Amygdala (tissue), 56 donors: ENCODE data around the gene MDFI.

Experiments used
- DNase-seq, 56 donors: peaks; one replicate each; lab custom pipeline; 2025; lab: John Stamatoyannopoulos, UW

Gene MDFI

GRCh38 chr6:41638002-41638934 is at the start of gene MDFI:
TSS of gene MDFI (plus strand) at chr6:41638468. CDS start at chr6:41638750, 282 bp downstream.
- DNase-seq, result no peak

- peak in 10 of 56 donors; percentile 9 to 31 (median 21) for DNase-seq
Observed at GRCh38 chr6:41589223-41589622, 49.0 kb upstream of the MDFI start.

DNA sequence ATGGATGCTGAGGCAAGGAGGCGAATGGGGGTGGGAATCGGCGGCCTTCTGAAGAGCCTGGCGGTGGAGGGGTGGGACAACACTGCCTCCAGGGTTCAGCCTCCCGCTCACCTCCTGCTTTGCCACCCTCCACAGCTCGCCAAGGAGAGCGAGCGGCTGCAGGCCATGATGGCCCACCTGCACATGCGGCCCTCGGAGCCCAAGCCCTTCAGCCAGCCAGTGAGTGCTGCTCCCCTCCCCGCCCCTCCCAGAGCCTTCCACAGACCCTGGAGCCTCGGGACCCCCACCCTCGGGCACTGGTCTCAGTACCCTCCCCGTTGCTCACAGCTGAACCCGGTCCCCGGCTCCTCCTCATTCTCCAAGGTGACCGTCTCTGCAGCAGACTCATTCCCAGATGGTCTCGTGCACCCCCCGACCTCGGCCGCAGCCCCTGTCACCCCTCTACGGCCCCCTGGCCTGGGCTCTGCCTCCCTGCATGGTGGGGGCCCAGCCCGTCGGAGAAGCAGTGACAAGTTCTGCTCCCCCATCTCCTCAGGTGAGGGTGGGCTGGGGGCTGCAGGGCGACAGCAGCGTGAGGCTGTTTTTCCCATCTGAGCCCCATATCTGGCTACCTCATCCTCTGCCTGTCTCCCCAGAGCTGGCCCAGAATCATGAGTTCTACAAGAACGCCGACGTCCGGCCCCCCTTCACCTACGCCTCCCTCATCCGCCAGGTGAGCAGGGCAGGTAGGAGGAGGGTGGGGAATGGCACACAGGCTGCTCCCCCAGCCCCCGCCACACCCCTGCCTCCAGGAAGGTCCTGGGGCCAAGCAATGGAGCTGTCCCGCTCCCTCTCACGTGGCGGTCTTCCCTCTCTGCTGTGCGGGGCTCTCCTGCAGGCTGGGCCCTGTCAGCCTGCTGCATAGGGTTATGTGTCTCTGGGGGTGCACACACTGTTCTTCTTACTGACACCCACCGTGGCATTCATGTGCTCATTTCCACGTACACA is 48.3 kb upstream of the MDFI start:
- DNase-seq, result no peak

DNA sequence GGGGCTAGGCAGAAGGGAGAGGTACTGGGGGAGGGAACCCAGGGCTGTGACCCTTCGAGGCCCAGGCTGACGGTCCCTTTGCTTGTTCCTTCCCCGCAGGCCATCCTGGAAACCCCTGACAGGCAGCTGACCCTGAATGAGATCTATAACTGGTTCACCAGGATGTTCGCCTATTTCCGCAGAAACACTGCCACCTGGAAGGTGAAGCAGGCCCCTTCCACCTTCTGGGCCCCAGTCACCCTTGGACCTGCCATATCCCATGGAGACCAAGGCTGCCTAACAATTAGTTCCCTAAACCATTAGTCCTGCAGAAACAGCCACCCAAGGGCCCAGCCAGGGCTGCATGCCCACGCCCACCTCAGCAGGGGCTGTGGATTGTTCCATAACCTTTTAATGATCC is 47.1 kb upstream of the MDFI start:
- no peak for DNase-seq

DNA sequence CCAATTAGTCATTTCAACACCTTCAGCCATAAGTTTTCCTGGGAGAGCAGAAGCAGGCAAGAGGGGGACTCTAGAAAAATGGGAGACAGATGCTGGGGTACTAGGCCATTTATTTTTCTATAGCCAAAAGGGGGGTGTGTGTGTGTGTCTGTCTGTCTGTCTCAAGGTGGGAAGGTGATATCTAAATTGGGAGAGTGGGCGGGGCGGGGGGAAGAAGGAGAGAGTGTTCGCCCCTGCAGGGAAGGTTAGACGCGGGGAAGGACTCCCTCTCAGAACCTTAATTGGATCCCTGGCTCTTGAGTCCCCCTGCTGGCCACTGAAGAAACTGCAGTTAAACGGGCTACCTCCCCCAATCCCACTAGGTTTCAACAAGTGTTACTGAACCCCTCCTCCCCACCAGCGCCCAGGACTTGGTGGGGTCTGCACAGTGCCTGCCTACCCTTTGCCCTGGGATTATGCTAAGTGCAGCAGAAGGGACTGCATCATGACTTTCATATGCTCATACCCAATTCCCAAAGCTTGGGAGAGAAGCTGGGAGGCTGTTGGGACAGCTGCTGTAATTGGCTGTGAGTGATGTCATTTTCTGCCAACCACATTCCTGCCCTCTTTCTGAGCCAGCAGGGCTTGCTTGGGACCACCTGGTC is 46.3 kb upstream of the MDFI start:
- peak in 50 of 56 donors; percentile 16 to 83 (median 60) for DNase-seq

- DNase-seq, result no peak
Observed at GRCh38 chr6:41593406-41593805, 44.9 kb upstream of the MDFI start.

DNA sequence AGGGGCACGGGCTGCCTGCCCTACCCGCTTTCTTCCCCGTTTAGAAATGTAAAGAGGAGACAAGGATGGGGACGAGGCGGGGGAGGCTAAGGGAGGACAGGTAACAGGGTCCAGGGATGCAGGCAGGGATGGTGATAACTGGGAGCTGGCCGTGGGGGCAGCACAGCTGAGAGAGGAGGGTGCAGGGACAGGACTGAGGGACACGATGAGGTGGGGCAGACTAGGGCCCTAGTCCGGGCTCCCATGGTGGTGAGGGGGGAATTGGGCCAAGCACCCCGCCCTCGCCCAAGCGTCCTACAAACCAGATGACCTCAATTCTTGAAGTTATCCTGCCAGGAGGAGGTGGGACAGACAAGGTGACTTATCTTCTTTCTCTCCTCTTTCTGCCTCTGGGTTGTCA is 44.4 kb upstream of the MDFI start:
- DNase-seq, result no peak

DNA sequence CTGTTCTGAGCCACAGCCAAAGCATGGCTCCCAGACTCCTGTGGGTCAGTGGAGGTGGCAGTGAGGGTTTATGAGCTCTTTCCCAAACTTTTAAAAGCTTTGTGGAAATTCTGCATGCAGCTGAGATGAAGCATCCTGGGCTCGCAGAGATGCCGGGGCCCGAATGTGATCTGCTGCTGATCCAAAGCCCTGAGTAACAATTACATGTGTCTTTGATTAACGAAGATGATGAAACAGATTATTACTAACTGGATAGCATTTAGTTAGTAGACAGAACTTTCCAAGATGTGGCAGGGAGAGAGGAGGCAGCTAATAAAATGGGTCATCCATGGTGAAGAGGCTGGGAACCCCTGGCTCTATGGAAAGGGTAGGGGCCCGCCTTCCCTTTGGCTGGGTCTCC is 43.9 kb upstream of the MDFI start:
- no peak for DNase-seq

DNA sequence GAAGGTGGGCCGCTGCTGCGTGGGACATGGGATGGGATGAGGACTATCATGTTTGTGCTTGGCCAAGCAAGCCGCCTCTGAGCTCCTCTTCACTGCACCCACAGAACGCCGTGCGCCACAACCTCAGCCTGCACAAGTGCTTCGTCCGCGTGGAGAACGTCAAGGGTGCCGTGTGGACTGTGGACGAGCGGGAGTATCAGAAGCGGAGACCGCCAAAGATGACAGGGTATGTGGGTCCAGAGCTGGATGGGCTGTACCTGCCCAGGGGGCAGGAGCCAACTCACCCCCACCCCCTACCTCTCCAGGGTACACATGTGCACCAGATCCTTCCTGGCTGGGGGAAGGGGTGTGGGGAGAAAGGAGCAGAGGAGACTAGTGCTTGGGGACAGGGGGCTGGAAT is 43.5 kb upstream of the MDFI start:
- no peak for DNase-seq

- no peak for DNase-seq
Observed at GRCh38 chr6:41595166-41595565, 43.1 kb upstream of the MDFI start.

GRCh38 chr6:41596096-41596685 is 42.1 kb upstream of the MDFI start:
- DNase-seq, result no peak

DNA sequence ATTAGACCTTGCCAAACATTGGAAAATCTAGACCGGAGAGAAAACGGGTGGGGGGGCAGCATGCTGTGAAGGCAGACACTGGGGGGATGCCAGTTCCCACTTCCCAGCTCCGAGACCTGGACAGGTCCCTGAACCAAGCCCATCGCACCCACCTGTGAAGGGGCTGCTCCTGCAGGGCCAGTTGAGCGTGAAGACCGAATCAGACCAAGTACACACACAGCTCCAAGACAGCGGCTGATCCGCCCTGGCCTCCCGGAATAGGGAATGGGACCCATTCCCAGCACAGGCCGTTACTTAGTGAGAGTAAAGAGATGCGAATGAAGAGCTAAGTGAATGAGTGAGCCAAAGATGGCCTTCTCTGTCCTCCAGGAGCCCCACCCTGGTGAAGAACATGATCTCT is 41.5 kb upstream of the MDFI start:
- no peak for DNase-seq

DNA sequence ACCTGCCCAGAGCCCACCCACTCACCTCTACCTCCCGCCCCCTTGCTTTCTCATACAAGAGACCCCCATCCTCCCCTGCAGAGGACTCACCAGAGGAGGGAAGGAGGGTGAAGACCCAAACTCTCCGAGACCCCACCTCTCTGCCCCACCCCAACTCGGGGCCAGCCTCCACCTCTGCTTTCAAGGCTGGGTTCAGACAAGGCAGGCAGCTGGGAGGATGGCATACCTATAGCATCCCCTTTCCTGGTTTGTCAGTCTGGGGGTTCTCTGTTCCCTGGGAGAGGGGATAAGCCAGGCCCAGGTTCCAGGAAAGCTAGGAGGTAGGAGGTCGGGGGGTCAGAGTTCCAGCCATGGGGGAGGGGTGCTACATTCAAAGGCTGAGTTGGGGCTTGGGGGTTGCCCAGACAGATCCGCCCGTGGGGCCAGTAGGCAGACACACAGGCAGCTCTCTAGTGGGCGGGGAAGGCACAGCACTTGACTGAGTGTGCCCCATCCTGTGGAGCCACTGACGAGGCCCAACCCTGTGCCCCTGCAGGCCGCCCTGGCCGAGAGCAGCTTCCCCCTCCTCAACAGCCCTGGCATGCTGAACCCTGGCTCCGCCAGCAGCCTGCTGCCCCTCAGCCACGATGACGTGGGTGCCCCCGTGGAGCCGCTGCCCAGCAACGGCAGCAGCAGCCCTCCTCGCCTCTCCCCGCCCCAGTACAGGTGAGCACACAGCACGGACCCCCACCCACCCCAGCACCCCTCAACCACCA is 40.8 kb upstream of the MDFI start:
- DNase-seq, result no peak

DNA sequence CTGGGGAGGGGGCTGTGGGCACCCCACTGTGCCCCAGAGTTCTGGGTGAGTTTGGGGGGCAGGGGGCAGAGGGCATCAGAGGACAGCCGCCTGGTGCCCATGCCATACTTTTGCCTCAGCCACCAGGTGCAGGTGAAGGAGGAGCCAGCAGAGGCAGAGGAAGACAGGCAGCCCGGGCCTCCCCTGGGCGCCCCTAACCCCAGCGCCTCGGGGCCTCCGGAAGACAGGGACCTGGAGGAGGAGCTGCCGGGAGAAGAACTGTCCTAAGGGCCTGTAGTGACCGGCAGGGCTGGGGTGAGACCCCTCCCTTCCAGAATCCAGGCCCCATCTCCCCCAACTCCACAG is 39.6 kb upstream of the MDFI start:
- no peak for DNase-seq

GRCh38 chr6:41599015-41599851 is 39.0 kb upstream of the MDFI start:
- DNase-seq, result no peak

GRCh38 chr6:41599852-41600445 is 38.3 kb upstream of the MDFI start:
- no peak for DNase-seq

GRCh38 chr6:41600499-41601247 is 37.6 kb upstream of the MDFI start:
- DNase-seq, result no peak

DNA sequence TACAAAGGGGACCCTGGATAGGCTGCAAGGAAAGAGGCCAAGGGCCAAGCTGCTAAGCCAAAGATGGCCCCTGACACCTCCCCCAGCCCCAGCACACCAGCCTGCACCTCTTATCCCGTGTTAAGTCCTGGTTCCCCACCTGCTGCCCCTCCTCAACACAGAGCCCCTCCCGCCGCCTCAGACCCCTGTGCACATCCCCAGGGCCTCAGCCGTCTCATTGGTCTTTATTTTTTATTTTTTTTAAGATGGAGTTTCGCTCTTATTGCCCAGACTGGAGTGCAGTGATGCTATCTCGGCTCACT is 37.1 kb upstream of the MDFI start:
- no peak for DNase-seq
